ENCODE measurements around the gene SLC5A10.
A peak's percentile ranks its signal among the peaks of the same experiment; 100 is the strongest.
"Not testable (repeated sequence)": the region's sequence is repeated elsewhere in the genome, so short reads cannot be mapped to it uniquely, and the experiment has no call there.

Gene SLC5A10

DNA sequence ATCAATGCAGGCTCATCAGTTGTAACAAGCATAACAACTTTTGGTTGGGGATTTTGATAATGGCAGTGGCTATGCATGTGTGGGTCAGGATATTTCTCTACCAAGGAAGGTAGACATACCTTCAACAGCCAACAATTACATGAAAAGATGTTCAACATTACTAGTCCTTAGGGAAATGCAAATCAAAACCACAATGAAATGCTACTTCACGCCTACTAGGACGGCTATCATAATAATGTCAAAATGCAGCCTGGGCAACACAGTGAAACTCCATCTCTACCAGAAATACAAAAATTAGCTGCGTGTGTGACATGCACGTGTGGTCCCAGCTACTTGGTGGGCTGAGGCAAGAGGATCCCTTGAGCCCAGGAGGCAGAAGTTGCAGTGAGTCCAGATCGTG is 7.3 kb upstream of the SLC5A10 start:
- no peak for DNase-seq (ENCODE audit: extremely low spot score, insufficient read length, low read depth)
- FAIRE-seq, result peak; percentile 5

GRCh38 chr17:18946536-18946935 is 5.4 kb upstream of the SLC5A10 start:
- DNase-seq (ENCODE audit: extremely low spot score, insufficient read length, low read depth) (no peak), FAIRE-seq (no peak)

GRCh38 chr17:18947866-18948265 is 4.1 kb upstream of the SLC5A10 start:
- DNase-seq (ENCODE audit: extremely low spot score, insufficient read length, low read depth) (no peak), FAIRE-seq (no peak)

DNA sequence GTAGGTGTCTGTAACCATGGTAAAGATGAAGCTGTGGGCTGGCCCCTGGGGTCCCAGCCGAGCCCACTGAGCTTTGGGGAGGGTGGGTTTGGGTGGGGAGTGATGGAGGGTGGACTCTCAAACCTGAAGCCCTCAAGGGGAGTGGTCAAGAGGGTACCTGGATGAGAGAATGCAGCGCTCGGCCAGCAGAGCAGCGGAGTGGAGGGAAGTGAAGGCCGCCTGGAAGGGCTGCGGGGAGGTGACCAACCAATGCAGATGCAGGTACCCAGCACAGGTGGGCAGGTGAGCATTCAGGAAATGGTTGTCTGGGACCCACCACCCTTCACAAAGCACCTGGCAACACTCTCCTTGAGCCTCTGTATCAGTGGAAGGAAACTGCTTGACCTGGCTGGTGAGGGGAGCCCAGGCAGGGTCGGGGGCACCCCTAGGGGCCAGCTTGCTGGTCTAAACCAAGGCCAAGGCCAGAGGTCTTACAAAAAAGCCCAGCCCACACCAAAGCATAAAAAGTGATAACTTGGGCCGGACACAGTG is 3.4 kb upstream of the SLC5A10 start:
- FAIRE-seq (no peak), DNase-seq (ENCODE audit: extremely low spot score, insufficient read length, low read depth) (no peak)

GRCh38 chr17:18949566-18949965 is 2.4 kb upstream of the SLC5A10 start:
- FAIRE-seq (no peak), DNase-seq (ENCODE audit: extremely low spot score, insufficient read length, low read depth) (no peak)

DNA sequence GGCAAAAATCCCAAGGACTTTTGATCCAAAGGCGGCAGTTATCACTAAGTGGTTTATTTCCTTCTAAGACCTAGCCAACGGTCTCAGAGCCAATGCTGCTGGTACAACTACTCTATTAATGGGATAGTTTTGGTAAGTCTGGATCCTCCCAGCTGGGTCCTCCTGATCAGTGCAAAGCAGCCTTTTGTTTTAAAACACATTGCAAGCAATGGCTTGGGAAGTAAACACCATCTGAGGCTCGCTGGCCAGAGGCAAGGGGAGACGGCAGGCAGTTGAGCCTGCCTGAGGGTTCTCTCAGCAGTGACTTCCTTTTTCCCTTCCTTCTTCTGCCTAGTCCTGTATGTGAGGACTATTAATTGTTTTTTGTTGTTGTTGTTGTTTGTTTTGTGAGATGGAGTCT is 1.6 kb upstream of the SLC5A10 start:
- no peak for DNase-seq (ENCODE audit: extremely low spot score, insufficient read length, low read depth)
- FAIRE-seq, result no peak

- no peak for DNase-seq (ENCODE audit: extremely low spot score, insufficient read length, low read depth)
- peak; percentile 68 for FAIRE-seq
Measured at GRCh38 chr17:18950944-18951905, 740 bp upstream of the SLC5A10 start.

DNA sequence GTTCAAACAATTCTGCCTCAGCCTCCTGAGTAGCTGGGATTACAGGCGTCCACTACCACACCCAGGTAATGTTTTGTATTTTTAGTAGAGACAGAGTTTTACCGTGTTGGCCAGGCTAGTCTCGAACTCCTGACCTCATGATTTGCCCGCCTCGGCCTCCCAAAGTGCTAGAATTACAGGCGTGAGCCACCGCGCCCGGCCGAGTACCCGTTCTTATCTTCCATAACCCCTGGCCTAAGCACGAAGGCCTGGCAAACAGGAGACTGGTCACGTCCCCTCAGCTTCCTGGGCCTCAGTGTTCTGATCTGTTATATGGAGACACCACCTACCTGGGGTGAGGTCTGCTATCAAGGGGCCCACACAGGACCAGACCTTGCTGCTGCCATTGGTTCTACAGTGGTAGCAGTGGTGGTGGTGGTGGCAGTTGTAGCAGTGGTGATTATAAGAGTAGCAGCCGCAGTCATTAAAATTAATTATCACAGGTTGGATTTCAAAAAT is 1.3 kb downstream of the SLC5A10 start:
- no peak for DNase-seq (ENCODE audit: extremely low spot score, insufficient read length, low read depth)
- FAIRE-seq, result no peak

DNA sequence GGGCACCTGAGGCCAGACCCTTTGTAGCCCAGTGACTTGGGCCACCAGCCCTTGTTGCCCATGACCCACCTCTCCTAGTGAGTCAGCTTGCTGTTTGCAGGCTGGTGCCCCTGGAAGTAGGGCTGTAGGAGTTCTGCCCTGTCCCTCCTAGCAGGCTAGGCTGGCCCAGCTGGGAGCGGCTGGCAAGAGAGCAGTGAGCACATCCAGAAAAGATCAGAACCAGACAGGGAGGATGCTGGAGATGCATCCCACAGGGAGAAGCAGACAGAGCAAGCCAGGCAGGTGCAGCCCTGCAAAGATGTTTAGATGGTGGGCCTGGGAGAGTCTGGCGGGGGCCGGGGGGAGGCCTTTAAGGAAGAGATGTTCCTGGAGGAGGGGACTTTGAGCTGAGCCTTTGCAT is 2.4 kb downstream of the SLC5A10 start:
- FAIRE-seq, result no peak
- DNase-seq (ENCODE audit: extremely low spot score, insufficient read length, low read depth), result no peak

GRCh38 chr17:18955009-18955408 is 3.0 kb downstream of the SLC5A10 start:
- FAIRE-seq (no peak), DNase-seq (ENCODE audit: extremely low spot score, insufficient read length, low read depth) (no peak)

DNA sequence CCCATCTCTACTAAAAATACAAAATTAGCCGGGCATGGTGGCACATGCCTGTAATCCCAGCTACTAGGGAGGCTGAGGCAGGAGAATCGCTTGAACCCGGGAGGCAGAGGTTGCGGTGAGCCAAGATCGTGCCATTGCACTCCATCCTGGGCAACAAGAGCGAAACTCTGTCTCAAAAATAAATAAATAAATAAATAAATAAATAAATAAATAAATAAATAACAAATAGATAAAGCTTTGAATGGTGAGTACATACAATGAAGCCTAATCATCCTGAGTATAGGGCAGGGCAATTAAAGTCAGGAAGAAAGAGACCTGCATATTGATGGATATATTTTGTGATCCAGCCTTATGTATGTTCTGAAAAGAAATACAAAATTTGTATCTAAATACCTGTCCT is 4.1 kb downstream of the SLC5A10 start:
- FAIRE-seq; DNase-seq (ENCODE audit: extremely low spot score, insufficient read length, low read depth): not testable (repeated sequence)

DNA sequence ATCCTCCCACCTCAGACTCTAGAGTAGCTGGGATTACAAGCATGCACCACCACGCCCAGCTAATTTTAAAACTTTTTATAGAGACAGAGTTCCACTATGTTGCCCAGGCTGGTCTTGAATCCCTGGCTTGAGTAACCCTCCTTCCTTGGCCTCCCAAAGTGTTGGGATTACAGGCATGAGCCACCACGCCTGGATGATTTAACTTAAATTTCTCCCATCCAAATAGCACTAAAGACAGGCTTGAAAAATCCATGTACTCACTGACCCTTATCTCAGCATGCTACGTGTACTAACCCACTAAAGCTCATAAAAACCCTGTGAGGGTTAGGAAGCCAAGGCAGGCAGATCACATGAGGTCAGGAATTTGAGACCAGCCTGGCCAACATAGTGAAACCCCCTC is 4.6 kb downstream of the SLC5A10 start:
- FAIRE-seq, result no peak
- no peak for DNase-seq (ENCODE audit: extremely low spot score, insufficient read length, low read depth)

DNA sequence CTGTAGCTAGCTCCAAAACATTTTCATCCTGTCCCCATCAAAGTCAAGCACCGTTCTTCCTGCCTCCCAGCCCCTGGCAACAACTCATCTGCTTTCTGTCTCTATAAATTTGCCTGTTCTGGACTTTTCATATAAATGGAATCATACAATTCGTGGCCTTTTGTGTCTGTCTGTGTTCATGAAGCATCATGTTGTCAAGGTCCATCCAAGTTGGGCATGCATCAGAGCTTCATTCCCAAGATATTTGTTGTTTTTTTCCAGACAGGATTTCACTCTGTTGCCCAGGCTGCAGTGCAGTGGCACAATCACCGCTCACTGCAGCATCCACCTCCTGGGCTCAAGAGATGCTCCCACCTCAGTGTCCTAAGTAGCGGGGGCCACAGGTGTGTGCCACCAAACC is 5.9 kb downstream of the SLC5A10 start:
- FAIRE-seq (no peak), DNase-seq (ENCODE audit: extremely low spot score, insufficient read length, low read depth) (no peak)

GRCh38 chr17:18958611-18959010 is 6.6 kb downstream of the SLC5A10 start:
- DNase-seq (ENCODE audit: extremely low spot score, insufficient read length, low read depth) (no peak), FAIRE-seq (no peak)

DNA sequence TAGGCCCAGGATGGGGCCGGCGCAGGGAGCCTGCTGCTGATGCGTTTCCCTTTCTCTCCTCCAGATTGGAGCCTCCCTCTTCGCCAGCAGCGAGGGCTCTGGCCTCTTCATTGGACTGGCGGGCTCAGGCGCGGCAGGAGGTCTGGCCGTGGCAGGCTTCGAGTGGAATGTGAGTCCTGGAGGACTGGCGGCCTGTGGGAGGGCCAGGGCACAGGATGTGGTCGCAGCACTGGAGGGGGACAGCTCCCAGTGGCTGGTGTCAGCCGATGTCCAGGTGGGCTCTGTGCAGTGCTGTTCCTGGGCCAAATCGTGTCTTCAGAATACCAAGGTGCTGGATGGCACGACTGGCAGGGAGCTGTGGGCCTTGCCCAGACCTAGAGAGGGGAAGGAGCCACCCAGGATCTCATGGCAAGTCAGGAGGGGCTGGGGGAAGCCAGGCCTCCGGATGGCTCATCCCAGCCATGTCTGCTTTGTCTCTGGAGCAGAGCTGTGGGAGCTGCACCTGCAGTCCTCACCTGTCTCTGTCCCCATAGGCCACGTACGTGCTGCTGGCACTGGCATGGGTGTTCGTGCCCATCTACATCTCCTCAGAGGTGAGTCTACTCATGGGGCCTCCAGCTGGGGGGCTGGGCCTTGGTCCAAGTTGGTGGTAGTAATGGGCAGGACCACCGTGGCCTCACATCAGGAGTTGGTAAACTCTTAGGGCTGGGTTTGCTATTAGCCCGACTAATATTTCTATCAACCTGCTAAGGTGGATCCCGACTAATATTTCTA is 7.3 kb downstream of the SLC5A10 start:
- DNase-seq (ENCODE audit: extremely low spot score, insufficient read length, low read depth) (no peak), FAIRE-seq (no peak)

- DNase-seq (ENCODE audit: extremely low spot score, insufficient read length, low read depth) (no peak), FAIRE-seq (no peak)
Measured at GRCh38 chr17:18959845-18960240, 7.9 kb downstream of the SLC5A10 start.

DNA sequence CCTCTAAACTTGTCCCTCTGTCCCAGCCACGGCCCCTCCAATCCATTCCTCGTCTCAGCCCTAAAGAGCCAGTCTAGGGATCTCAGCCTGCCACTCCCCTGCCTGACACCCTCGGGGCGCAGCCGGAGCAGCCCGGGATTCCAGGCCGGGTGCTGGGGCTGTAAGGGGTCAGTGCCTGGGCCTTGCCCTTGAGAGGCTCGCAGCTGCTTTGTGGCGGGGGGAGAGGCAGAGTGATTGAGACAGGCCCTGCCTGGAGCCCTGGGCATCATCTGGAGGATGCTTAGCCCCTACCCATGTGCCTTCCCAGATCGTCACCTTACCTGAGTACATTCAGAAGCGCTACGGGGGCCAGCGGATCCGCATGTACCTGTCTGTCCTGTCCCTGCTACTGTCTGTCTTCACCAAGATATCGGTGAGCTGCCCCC is 8.3 kb downstream of the SLC5A10 start:
- DNase-seq (ENCODE audit: extremely low spot score, insufficient read length, low read depth), result no peak
- FAIRE-seq, result no peak

- FAIRE-seq, result peak; percentile 85
- peak; percentile 82 for DNase-seq (ENCODE audit: extremely low spot score, insufficient read length, low read depth)
Measured at GRCh38 chr17:18960803-18961511, 9.0 kb downstream of the SLC5A10 start.

- DNase-seq (ENCODE audit: extremely low spot score, insufficient read length, low read depth) (no peak), FAIRE-seq (no peak)
Measured at GRCh38 chr17:18961634-18962493, 9.9 kb downstream of the SLC5A10 start.
